NCI-H2029 (cell line): ENCODE data around the gene ECI1.

Experiments used
- DNase-seq: peaks from one replicate; lab custom pipeline; 2025; lab: John Stamatoyannopoulos, UW

Gene ECI1

GRCh38 chr16:2195322-2196161, 55.8 kb downstream of the ECI1 start:
- DNase-seq, result no peak

- peak; percentile 55 for DNase-seq
Measured at GRCh38 chr16:2194852-2195321, 56.5 kb downstream of the ECI1 start.

GRCh38 chr16:2194166-2194834, 57.1 kb downstream of the ECI1 start:
- no peak for DNase-seq

- no peak for DNase-seq
Measured at GRCh38 chr16:2191446-2191706, 60.0 kb downstream of the ECI1 start.

- DNase-seq, result no peak
Measured at GRCh38 chr16:2190659-2191445, 60.5 kb downstream of the ECI1 start.

GRCh38 chr16:2190002-2190658, 61.3 kb downstream of the ECI1 start:
- DNase-seq, result no peak
